Stimulated activated CD8-positive, alpha-beta memory T cell treated with anti-CD3 and anti-CD28 coated beads, Interleukin-4, amount 100 ng/mL, for 24 hours (primary cell): Measurements from ENCODE around the gene TAF11L14.
"Not testable (repeated sequence)": the region's sequence is repeated elsewhere in the genome, so short reads cannot be mapped to it uniquely, and the experiment has no call there.

ENCODE experiments used
- DNase-seq: peaks from one replicate; pipeline ENCODE4 v3.0.0-alpha.2; 2020; ENCODE audit warnings: low read depth

TAF11L14 gene

GRCh38 chr5:17634160-17634559 is at the start of gene TAF11L14:
TAF11L14 (plus strand) TSS chr5:17634460.
- DNase-seq, result no peak

- not testable (repeated sequence) for DNase-seq
These were observed 48.6 kb upstream of the TAF11L14 start, which contains the start of gene TAF11L7 for GRCh38 chr5:17585658-17586057. TAF11L7 (minus strand) TSS chr5:17585758.

GRCh38 chr5:17590860-17591259 is 43.4 kb upstream of the TAF11L14 start, which contains the start of gene TAF11L8:
TAF11L8 (minus strand) TSS chr5:17590960.
- DNase-seq, result not testable (repeated sequence)

GRCh38 chr5:17594255-17594654 is 40.0 kb upstream of the TAF11L14 start, which contains the start of gene TAF11L9:
TAF11L9 (minus strand) TSS chr5:17594394.
- DNase-seq, result not testable (repeated sequence)

DNA sequence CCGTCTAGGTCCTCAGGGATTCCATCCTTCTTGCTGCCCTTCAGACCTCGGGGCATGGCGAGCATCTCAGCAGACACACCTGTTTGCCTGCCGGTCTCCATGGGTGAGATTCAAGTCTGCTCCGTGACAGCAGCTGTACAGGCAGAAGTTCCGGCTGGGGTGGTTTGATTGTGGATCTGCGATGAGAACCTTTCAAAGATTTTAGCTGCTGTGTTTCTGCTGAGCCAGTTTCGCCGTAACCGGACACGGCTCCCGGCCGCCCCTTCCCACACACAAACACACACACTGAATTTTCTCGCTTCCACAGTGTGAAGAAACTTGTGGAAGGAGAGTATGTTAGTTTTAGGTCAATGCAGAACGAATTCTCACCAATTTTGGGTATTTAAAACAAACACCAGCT is 36.5 kb upstream of the TAF11L14 start, which contains the start of gene TAF11L10:
Gene TAF11L10 (minus strand): TSS at position 101 of the 400 bp plus-strand sequence.
- DNase-seq, result not testable (repeated sequence)

GRCh38 chr5:17603880-17604279 is 30.4 kb upstream of the TAF11L14 start, which contains the start of gene TAF11L11:
TAF11L11 (plus strand) TSS chr5:17604183.
- DNase-seq, result not testable (repeated sequence)

DNA sequence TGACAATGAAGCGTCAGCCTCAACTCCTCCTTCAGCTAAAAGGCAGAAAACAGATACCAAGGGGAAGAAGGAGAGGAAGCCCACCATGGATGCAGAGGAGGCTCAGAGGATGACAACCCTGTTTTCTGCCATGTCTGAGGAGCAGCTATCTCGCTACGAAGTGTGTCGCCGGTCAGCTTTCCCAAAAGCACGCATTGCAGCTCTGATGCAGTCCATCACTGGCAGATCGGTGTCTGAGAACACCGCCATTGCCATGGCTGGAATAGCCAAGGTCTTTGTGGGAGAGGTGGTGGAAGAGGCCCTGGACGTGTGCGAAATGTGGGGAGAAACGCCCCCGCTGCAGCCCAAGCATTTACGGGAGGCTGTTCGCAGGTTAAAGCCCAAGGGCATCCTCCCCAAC is 29.3 kb upstream of the TAF11L14 start:
- no peak for DNase-seq

DNA sequence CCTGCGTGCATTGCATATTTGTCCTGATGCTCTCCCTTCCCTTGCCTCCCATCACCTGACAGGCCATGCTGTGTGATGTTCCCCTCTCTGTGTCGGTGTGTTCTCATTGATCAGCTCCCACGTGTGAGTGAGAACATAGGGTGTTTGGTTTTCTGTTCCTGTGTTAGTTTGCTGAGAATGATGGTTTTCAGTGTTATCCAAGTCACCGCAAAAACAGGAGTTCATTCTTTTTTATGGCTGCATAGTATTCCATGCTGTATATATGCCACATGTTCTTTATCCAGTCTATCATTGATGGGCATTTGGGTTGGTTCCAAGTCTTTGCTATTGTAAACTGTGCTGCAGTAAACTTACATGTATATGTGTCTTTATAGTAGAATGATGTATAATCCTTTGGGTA is 26.8 kb upstream of the TAF11L14 start:
- DNase-seq, result not testable (repeated sequence)

- DNase-seq, result not testable (repeated sequence)
These were observed 24.2 kb upstream of the TAF11L14 start, which contains the start of gene TAF11L12 for GRCh38 chr5:17610092-17610491. TAF11L12 (plus strand) TSS chr5:17610392.

DNA sequence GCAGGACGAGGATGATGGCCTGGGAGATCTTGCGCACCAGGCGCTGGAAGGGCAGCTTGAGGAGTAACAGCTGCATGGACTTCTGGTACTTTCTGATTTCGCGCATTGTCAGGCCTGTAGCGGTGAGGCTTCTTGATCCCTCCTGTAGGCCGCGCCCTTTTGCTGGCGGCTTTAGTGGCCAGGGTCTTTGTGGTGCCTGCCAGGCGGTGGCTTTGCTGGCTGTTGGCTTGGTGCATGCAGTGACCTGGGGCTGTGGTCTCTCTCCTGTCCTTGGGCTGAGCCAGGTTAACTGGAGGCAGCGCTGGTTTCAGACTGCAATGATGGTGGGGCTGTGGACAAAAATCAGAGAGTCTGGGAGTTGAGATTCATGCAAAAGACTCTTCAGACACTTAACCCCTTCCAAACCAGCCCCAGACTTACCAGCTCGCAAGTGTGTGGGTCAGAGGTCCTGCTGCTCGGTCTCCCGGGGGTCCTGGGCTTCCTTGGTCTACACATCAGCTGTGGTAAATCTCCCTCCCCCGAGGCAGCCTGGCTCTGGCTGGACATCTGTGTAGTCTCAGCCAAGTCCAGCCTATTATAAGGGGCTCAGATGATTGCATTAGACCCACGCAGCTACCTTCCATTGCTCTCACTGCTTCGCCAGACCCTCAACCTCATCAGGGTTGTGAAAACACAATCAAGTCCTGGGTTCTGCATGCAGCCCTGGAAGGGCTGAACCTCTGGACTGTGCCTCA is 19.2 kb upstream of the TAF11L14 start:
- DNase-seq, result no peak

GRCh38 chr5:17619354-17619753 is 14.9 kb upstream of the TAF11L14 start:
- DNase-seq, result no peak

DNA sequence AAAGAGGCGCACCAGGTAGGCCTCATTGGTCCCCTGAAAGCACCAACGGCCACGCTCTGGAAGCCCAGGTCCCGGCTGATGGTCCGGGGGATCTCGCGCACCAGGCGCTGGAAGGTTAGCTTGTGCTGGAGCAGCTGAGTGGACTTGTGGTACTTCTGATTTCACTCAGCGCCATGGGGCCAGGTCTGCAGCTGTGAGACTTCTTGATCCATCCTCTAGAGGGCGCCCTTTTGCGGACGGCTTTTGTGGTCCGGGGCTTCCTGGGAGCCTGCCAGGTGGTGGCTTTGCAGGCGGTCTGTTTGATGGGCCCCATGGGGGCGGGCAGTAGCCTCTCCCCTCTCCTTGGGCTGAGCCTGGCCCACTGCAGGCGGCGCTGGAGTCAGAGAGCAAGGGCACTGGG is 13.6 kb upstream of the TAF11L14 start:
- DNase-seq, result no peak

DNA sequence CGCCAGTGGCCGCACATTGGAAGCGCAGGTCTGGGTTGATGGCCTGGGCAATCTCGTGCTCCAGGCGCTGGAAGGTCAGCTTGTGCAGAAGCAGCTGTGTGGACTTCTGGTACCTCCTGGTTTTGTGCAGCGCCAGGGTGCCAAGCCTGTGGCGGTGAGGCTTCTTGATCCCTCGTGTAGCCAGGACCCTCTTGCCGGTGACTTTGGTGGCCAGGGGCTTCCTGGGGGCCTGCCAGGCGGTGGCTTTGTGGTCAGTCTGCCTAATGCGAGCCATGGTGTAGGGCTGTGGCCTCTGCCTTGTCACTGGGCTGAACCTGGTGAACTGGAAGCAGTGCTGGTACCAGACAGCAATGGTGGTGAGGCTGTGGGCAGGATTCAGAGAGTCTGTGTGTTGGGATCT is 8.6 kb upstream of the TAF11L14 start:
- no peak for DNase-seq

DNA sequence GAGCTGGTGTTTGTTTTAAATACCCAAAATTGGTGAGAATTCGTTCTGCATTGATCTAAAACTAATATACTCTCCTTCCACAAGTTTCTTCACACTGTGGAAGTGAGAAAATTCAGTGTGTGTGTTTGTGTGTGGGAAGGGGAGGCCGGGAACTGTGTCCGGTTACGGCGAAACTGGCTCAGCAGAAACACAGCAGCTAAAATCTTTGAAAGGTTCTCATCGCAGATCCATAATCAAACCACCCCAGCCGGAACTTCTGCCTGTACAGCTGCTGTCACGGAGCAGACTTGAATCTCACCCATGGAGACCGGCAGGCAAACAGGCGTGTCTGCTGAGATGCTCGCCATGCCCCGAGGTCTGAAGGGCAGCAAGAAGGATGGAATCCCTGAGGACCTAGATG is 2.5 kb upstream of the TAF11L14 start, which contains the start of gene TAF11L13:
Gene TAF11L13 (plus strand): TSS at position 301 of the 400 bp plus-strand sequence.
- DNase-seq, result not testable (repeated sequence)

- DNase-seq, result not testable (repeated sequence)
These were observed 15.0 kb downstream of the TAF11L14 start for GRCh38 chr5:17649232-17649631.

GRCh38 chr5:17655201-17655759 is 21.0 kb downstream of the TAF11L14 start:
- DNase-seq, result not testable (repeated sequence)

GRCh38 chr5:17655921-17656320 is 21.7 kb downstream of the TAF11L14 start:
- DNase-seq, result no peak

DNA sequence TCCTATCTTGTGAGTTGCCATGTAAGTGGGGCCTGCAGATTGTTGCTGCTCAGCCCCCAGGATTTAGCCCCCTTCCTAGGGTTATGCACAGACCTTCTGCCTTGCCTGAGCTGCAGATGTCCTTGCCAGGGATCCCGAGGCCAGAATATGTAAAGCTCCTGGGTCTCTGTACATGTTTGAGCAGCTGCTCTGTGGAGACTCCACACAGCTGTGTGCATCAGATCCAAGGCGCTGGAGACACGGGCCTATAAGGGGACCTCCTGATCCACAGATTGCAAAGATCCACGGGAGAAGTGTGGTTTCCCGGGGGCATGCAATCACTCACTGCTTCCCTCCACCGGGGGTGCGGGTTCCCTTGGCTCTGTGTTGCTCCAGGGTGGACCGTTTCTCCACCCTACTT is 28.9 kb downstream of the TAF11L14 start:
- no peak for DNase-seq

DNA sequence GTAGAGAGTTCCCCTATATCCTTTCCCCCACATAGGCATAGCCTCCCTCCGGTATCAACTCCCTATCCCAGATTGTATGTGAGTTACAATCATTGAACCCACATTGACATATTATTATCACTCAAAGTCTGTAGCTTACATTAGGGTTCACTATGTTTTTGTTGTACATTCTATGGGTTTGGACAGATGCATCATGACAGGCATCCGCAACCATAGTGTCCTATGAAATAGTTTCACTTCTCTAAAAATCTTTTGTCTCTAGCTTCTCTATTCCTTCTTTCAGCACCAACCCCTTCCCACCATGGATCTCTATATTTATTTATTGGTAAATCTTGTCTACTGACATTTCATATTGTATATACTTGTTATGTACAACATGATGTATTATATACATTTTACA is 31.6 kb downstream of the TAF11L14 start:
- DNase-seq, result no peak

- DNase-seq, result no peak
These were observed 32.5 kb downstream of the TAF11L14 start for GRCh38 chr5:17666726-17667235.

- no peak for DNase-seq
These were observed 36.1 kb downstream of the TAF11L14 start for GRCh38 chr5:17670353-17670752.

DNA sequence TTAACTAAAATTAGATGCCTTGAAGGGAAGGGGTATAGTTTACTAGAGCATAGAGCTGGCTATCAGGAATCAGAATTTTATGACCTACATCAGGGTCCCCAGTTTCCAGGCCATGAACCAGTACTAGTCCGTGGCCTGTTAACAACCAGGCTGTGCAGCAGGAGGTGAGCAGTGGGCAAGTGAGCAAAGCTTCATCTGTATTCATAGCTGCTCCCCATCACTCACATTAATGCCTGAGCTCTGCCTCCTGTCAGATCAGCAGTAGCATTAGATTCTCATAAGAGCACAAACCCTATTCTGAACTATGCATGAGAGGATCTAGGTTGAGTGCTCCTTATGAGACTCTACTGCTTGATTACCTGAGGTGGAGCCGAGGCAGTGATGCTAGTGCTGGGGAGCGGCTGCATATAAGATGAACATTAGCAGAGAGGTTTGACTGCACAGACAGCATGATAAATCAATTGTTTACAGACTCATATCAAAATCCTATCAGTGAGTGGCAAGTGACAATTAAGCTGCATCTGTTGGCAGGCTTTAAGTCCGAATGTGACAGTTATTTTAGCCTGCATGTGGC is 44.6 kb downstream of the TAF11L14 start:
- DNase-seq, result no peak
